Dermis blood vessel endothelial cell (primary cell): ENCODE results near the gene SUGCT. TPM values are rescaled to one million over a fixed set of nuclear protein-coding genes. Genes with fewer than 3 reads are reported as not detected.
"Not testable (repeated sequence)": the region's sequence is repeated elsewhere in the genome, so short reads cannot be mapped to it uniquely, and the experiment has no call there.

Source experiments
- DNase-seq: peaks from one replicate; pipeline ENCODE4 v3.0.0; 2010
- total RNA-seq: library from RNA; depleted of rRNA; stranded (reverse); fragments of >200 nt; gene quantifications from 2 replicates; pipeline ENCODE4 v1.2.3, GENCODE V29; 2014

SUGCT gene
- total RNA-seq, 1 donor from 2014 or later: 1.0 TPM

GRCh38 chr7:40638545-40639320, 503.9 kb downstream of the SUGCT start:
- no peak for DNase-seq

GRCh38 chr7:40640566-40640965, 505.8 kb downstream of the SUGCT start:
- DNase-seq: no peak

GRCh38 chr7:40641701-40642100, 506.9 kb downstream of the SUGCT start:
- no peak for DNase-seq

GRCh38 chr7:40643664-40644063, 508.9 kb downstream of the SUGCT start:
- no peak for DNase-seq

- DNase-seq: no peak
Measured at GRCh38 chr7:40644454-40645188, 509.8 kb downstream of the SUGCT start.

- no peak for DNase-seq
Measured at GRCh38 chr7:40645197-40645596, 510.4 kb downstream of the SUGCT start.

GRCh38 chr7:40646717-40647116, 511.9 kb downstream of the SUGCT start:
- DNase-seq: no peak

- no peak for DNase-seq
Measured at GRCh38 chr7:40647719-40648118, 512.9 kb downstream of the SUGCT start.

GRCh38 chr7:40649247-40649646, 514.4 kb downstream of the SUGCT start:
- DNase-seq: no peak

GRCh38 chr7:40650903-40651302, 516.1 kb downstream of the SUGCT start:
- not testable (repeated sequence) for DNase-seq

- no peak for DNase-seq
Measured at GRCh38 chr7:40654171-40654570, 519.4 kb downstream of the SUGCT start.

- no peak for DNase-seq
Measured at GRCh38 chr7:40655426-40655825, 520.6 kb downstream of the SUGCT start.

- DNase-seq: no peak
Measured at GRCh38 chr7:40656349-40656748, 521.5 kb downstream of the SUGCT start.

GRCh38 chr7:40658729-40659128, 523.9 kb downstream of the SUGCT start:
- no peak for DNase-seq

GRCh38 chr7:40659231-40659630, 524.4 kb downstream of the SUGCT start:
- DNase-seq: no peak

- no peak for DNase-seq
Measured at GRCh38 chr7:40673285-40673684, 538.5 kb downstream of the SUGCT start.

GRCh38 chr7:40674316-40674715, 539.5 kb downstream of the SUGCT start:
- DNase-seq: no peak

- DNase-seq: no peak
Measured at GRCh38 chr7:40675741-40676140, 540.9 kb downstream of the SUGCT start.

GRCh38 chr7:40676221-40676620, 541.4 kb downstream of the SUGCT start:
- no peak for DNase-seq

- peak; percentile 34 for DNase-seq
Measured at GRCh38 chr7:40680657-40681056, 545.9 kb downstream of the SUGCT start.

GRCh38 chr7:40682696-40683095, 547.9 kb downstream of the SUGCT start:
- no peak for DNase-seq

- DNase-seq: no peak
Measured at GRCh38 chr7:40694026-40694809, 559.4 kb downstream of the SUGCT start.

- no peak for DNase-seq
Measured at GRCh38 chr7:40694991-40695390, 560.2 kb downstream of the SUGCT start.
